ENCODE measurements around the gene TNS3. TPM values are rescaled to one million over a fixed set of nuclear protein-coding genes. Genes with fewer than 3 reads are reported as not detected.

TNS3 gene
- total and polyA plus RNA-seq, 2 donors (not counting 3 experiments of a cell fraction or from before 2014, with no cell fraction given) = 10.4 to 45.1 TPM

DNA sequence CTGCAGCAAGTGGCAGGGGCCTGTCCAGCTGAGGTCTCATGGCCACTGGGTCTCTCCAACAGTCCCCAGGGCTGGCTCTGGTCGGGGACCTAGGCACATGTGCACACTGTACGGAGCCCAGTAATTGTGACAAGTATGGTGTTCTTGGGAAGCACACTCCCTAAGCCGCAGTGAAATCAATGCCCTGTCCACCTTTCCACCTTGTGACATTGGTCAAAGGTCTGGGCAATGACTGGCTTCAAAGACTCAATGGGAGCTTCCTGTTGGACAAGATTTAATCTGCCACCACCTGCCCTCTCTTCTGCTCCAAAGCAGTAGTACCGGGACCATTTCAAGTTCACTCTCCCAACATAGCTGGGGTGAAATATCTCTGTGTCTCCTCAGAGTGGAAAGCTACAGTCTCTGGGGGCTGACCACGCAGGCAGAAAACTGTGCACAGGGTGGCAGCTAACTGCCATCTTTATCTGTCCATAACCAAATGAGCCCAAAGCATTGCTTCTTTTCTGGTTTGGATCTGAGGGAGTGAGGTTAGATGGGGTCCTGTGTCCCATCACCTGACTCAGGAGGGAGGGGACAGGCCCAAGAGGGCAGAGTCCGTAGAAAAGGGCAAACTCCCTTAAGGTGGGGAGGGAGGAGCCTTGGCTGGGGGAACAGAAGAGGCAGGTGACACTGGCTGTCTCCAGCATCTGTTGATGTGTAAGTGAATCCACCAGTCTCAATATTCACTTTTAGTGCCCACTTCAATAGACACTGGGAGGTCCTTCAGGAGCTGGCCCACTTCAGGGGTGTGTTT, 307.7 kb downstream of the TNS3 start:
- BruUV-seq (replicated peaks) = no TSS peak
- TF ChIP-seq, protein P1, sequence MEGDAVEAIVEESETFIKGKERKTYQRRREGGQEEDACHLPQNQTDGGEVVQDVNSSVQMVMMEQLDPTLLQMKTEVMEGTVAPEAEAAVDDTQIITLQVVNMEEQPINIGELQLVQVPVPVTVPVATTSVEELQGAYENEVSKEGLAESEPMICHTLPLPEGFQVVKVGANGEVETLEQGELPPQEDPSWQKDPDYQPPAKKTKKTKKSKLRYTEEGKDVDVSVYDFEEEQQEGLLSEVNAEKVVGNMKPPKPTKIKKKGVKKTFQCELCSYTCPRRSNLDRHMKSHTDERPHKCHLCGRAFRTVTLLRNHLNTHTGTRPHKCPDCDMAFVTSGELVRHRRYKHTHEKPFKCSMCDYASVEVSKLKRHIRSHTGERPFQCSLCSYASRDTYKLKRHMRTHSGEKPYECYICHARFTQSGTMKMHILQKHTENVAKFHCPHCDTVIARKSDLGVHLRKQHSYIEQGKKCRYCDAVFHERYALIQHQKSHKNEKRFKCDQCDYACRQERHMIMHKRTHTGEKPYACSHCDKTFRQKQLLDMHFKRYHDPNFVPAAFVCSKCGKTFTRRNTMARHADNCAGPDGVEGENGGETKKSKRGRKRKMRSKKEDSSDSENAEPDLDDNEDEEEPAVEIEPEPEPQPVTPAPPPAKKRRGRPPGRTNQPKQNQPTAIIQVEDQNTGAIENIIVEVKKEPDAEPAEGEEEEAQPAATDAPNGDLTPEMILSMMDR (IDR thresholded peaks at IDR 0.05; ENCODE audit: extremely low read depth in 1 of 2, insufficient read depth in 1 of 2, low read depth in 1 of 2, low read length in 2 of 2) = no peak
- no peak for TF ChIP-seq POLR2A (IDR thresholded peaks at IDR 0.05; ENCODE audit: low read depth, low read length)
- no peak for TF ChIP-seq FOS (IDR thresholded peaks at IDR 0.05; ENCODE audit: borderline replicate concordance, insufficient read depth, low read length)
- TF ChIP-seq, protein P2, sequence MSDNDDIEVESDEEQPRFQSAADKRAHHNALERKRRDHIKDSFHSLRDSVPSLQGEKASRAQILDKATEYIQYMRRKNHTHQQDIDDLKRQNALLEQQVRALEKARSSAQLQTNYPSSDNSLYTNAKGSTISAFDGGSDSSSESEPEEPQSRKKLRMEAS (IDR thresholded peaks at IDR 0.05; ENCODE audit: insufficient read depth, insufficient read length) = no peak
- TF ChIP-seq EZH2 (IDR thresholded peaks at IDR 0.05; ENCODE audit: borderline replicate concordance, low read depth, low read length, severe bottlenecking) = no peak
- TF ChIP-seq MYC (IDR thresholded peaks at IDR 0.05; ENCODE audit: low read depth, low read length) = no peak
- TF ChIP-seq POLR2AphosphoS5 (IDR thresholded peaks at IDR 0.05; ENCODE audit: insufficient read depth, low read depth, low read length) = no peak
- no peak for TF ChIP-seq GATA2 (IDR thresholded peaks at IDR 0.05; ENCODE audit: insufficient read depth, insufficient read length, low read depth, low read length)
- no peak for TF ChIP-seq JUN (IDR thresholded peaks at IDR 0.05; ENCODE audit: borderline replicate concordance, insufficient read depth, insufficient read length, low read depth)
- ChIA-PET POLR2A (no interaction called here), CTCF (interaction anchor here (3.1 kb wide), 1 partner anchor 7 kb away, joined by 35 read pairs; no protein-coding TSS in a partner anchor)
- H3K27ac ChIP-seq (ENCODE audit: insufficient read depth, low read depth, low read length) = no peak overlapping the region
- FAIRE-seq (no peak), DNase-seq (ENCODE audit: low read depth, low spot score) (no peak)
- dilution Hi-C loops (cut with MboI; ENCODE audit: extremely low pct_ligation_motif_present, low sequenced_read_pairs) = no loop called here
- no peak overlapping the region for H3K4me3 ChIP-seq (replicated peaks in 1 of 3; ENCODE audit: insufficient read depth in 1 of 3, low read depth in 1 of 3, low read length in 3 of 3)
- no peaks in the 10 kb centered on the region for H3K79me2 ChIP-seq (ENCODE audit: control insufficient read depth, insufficient read depth, low read length)
- peaks cover 0 to 2% of the 10 kb centered on the region in 2 experiments for H3K36me3 ChIP-seq (ENCODE audit: control insufficient read depth in 2 of 2, extremely low read depth in 1 of 2, insufficient read depth in 2 of 2, low read length in 2 of 2)
- H3K27me3 ChIP-seq (ENCODE audit: control insufficient read depth in 2 of 2, insufficient read depth in 2 of 2, low read length in 2 of 2) = no peaks in the 10 kb centered on the region
- H2AFZ ChIP-seq (ENCODE audit: low read depth, low read length) = no peak overlapping the region
- no peaks in the 10 kb centered on the region for H3K4me1 ChIP-seq (ENCODE audit: control insufficient read depth, extremely low read depth, insufficient read depth, low read length)
- intact Hi-C loops (cut with micrococcal nuclease) = no loop called here
- no peaks in the 10 kb centered on the region for H3K9me3 ChIP-seq (replicated peaks; ENCODE audit: control insufficient read depth, insufficient read depth, low read length)
- no peaks in the 10 kb centered on the region for H3K9me1 ChIP-seq (replicated peaks; ENCODE audit: control insufficient read depth, extremely low read depth, insufficient read depth, low read length)
- H4K20me1 ChIP-seq (replicated peaks; ENCODE audit: control insufficient read depth, extremely low read depth, insufficient read depth, low read length) = no peaks in the 10 kb centered on the region
- H3K4me2 ChIP-seq (ENCODE audit: insufficient read depth, low read length) = no peak overlapping the region
- H3K9ac ChIP-seq (replicated peaks; ENCODE audit: extremely low read depth, insufficient read depth, low read length) = no peak overlapping the region

Measured in endothelial cell of umbilical vein (primary cell).